ENCODE results near the gene CHMP3. TPM values are rescaled to one million over a fixed set of nuclear protein-coding genes. Genes with fewer than 3 reads are reported as not detected.

Gene CHMP3
- total and polyA plus RNA-seq, 2 of the 8 experiments (the other 6 are each of a cell fraction or from before 2014, with no cell fraction given): 11.7 to 21.9 TPM

GRCh38 chr2:86610871-86611270 is 47.6 kb upstream of the CHMP3 start:
- DNase-seq (ENCODE audit: low read depth in 1 of 2, low spot score in 2 of 2): no peak
- Histone ChIP-seq H4K91ac (replicated peaks; ENCODE audit: insufficient read length, low read length) (no peak overlapping the region), H3K23me2 (ENCODE audit: low read depth, low read length) (no peaks in the 10 kb centered on the region), H2BK120ac (replicated peaks; ENCODE audit: low read depth, low read length) (no peak overlapping the region), H3K4me2 (ENCODE audit: insufficient read depth in 1 of 2, low read depth in 2 of 2, low read length in 2 of 2) (no peak overlapping the region), H3K36me3 (ENCODE audit: control insufficient read depth in 2 of 4, insufficient read depth in 4 of 4, low read length in 3 of 4) (no peaks in the 10 kb centered on the region; a peak in 1 of 8 replicates), H3K4me3 (ENCODE audit: extremely low read depth in 1 of 4, insufficient read depth in 2 of 4, low read depth in 3 of 4, low read length in 4 of 4) (no peak overlapping the region), H3K23ac (ENCODE audit: insufficient read length) (no peak overlapping the region), H2AK5ac (ENCODE audit: low read depth, low read length) (no peak overlapping the region), H3K27ac (ENCODE audit: low read depth, low read length) (no peak overlapping the region), H4K8ac (ENCODE audit: extremely low read depth, insufficient read depth, low read length) (no peak overlapping the region), H2AFZ (ENCODE audit: low read length) (no peak overlapping the region), H2BK12ac (ENCODE audit: low read depth, low read length) (no peak overlapping the region), H3K27me3 (replicated peaks in 1 of 4; ENCODE audit: control insufficient read depth in 3 of 4, extremely low read depth in 1 of 4, insufficient read depth in 3 of 4, low read length in 3 of 4) (no peaks in the 10 kb centered on the region), H3K4me1 (replicated peaks in 1 of 4; ENCODE audit: control insufficient read depth in 3 of 4, insufficient read depth in 4 of 4, low read length in 3 of 4) (no peaks in the 10 kb centered on the region), H3K79me2 (ENCODE audit: control insufficient read depth in 1 of 2, insufficient read depth in 2 of 2, low read length in 2 of 2) (no peaks in the 10 kb centered on the region), H3K56ac (replicated peaks; ENCODE audit: insufficient read length, low read depth, low read length) (no peak overlapping the region), H2BK5ac (ENCODE audit: low read depth, low read length) (no peak overlapping the region), H3K14ac (ENCODE audit: insufficient read length) (no peak overlapping the region), H2BK20ac (ENCODE audit: low read length) (no peak overlapping the region), H4K5ac (ENCODE audit: insufficient read length, low read depth, low read length) (no peak overlapping the region), H3K18ac (ENCODE audit: extremely low read depth, low read length) (no peak overlapping the region), H3K79me1 (ENCODE audit: low read depth, low read length) (no peaks in the 10 kb centered on the region), H3K9ac (replicated peaks in 1 of 4; ENCODE audit: extremely low read depth in 1 of 4, low read depth in 3 of 4, low read length in 3 of 4) (no peak overlapping the region), H3K9me3 (ENCODE audit: insufficient read depth in 2 of 2, low read depth in 1 of 2, low read length in 1 of 2) (no peaks in the 10 kb centered on the region), H3K4ac (replicated peaks; ENCODE audit: insufficient read length, low read depth, low read length) (no peak overlapping the region), H4K20me1 (replicated peaks in 1 of 2; ENCODE audit: control insufficient read depth in 1 of 2, insufficient read depth in 2 of 2, low read length in 2 of 2) (no peaks in the 10 kb centered on the region), H2BK15ac (ENCODE audit: low read length) (no peak overlapping the region)
- 80% methylated on average over 1 of the region's 1 CpG; no CpG with 5 or more reads in 1 of the 2 experiments for WGBS, 2 experiments (ENCODE audit: extremely low coverage in 1 of 2, insufficient coverage in 1 of 2, insufficient read length in 1 of 2, insufficient replicate concordance in 2 of 2, low coverage in 1 of 2, low lambda C conversion rate in 2 of 2, missing lambda C conversion rate in 1 of 2)
- ChIA-PET CTCF (ENCODE audit: partially characterized antibody) (interaction anchor here (2.0 kb wide), 1 partner anchor 11 kb away, joined by 5 read pairs; no protein-coding TSS in a partner anchor), POLR2A (ENCODE audit: partially characterized antibody) (no interaction called here)
- TF ChIP-seq CREB1 (IDR thresholded peaks at IDR 0.05): no peak
- no peak for TF ChIP-seq CBX5 (IDR thresholded peaks at IDR 0.05; ENCODE audit: low read depth, low read length)
- no peak for TF ChIP-seq E2F6 (IDR thresholded peaks at IDR 0.05)
- no peak for TF ChIP-seq SRF (IDR thresholded peaks at IDR 0.05; ENCODE audit: low read depth, low read length)
- TF ChIP-seq CHD1 (IDR thresholded peaks at IDR 0.05; ENCODE audit: low read depth, low read length): no peak
- no peak for TF ChIP-seq KDM5A (IDR thresholded peaks at IDR 0.05; ENCODE audit: low read length)
- TF ChIP-seq CHD2 (IDR thresholded peaks at IDR 0.05; ENCODE audit: low read length): no peak
- no peak for TF ChIP-seq MAX (IDR thresholded peaks at IDR 0.05)
- no peak for TF ChIP-seq GABPA (IDR thresholded peaks at IDR 0.05; ENCODE audit: borderline replicate concordance, insufficient read depth, low read length)
- TF ChIP-seq BACH1 (IDR thresholded peaks at IDR 0.05; ENCODE audit: low read length): no peak
- TF ChIP-seq PHF8 (conservative IDR thresholded peaks at IDR 0.05; ENCODE audit: low read depth, low read length): no peak
- no peak for TF ChIP-seq SP2 (IDR thresholded peaks at IDR 0.05; ENCODE audit: low read length)
- TF ChIP-seq SIN3A (conservative IDR thresholded peaks at IDR 0.05 in 1 of 2, IDR thresholded peaks at IDR 0.05 in 1 of 2; ENCODE audit: low read depth in 1 of 2, low read length in 2 of 2): no peak
- no peak for TF ChIP-seq POU5F1 (IDR thresholded peaks at IDR 0.05; ENCODE audit: low read depth, low read length)
- TF ChIP-seq HDAC6 (IDR thresholded peaks at IDR 0.05; ENCODE audit: low read depth, low read length): no peak
- FAIRE-seq: no peak

All from H1 (cell line).